GM18951 (cell line): ENCODE data around the gene KCNN1.
"Not testable (repeated sequence)": the region's sequence is repeated elsewhere in the genome, so short reads cannot be mapped to it uniquely, and the experiment has no call there.

Experiments used
- POLR2A ChIP-seq: IDR thresholded peaks from 4 replicates; pipeline ENCODE4 v1.6.1; 2011; ENCODE audit warnings: mild to moderate bottlenecking; ENCODE audit not compliant: insufficient read length, insufficient read depth; ENCODE audit errors: extremely low read depth
- in situ Hi-C: fragments of 300-500 bp; cut with MboI; formaldehyde crosslinking; loops from one replicate; pipeline ENCODE4 v1.12.0; 2022; ENCODE audit warnings: low sequenced_read_pairs, mixed read lengths, inconsistent platforms; ENCODE audit not compliant: unreplicated experiment

The KCNN1 gene

GRCh38 chr19:17966550-17967256 is at the start of gene KCNN1:
KCNN1 (plus strand) TSS chr19:17967107; CDS start chr19:17973889, 6,782 bp downstream.
- in situ Hi-C loops: no loop called here
- no peak for TF ChIP-seq POLR2A

- in situ Hi-C loops: not testable (repeated sequence)
Observed at GRCh38 chr19:17918151-17918550, 48.8 kb upstream of the KCNN1 start.

- in situ Hi-C loops: not testable (repeated sequence)
Observed at GRCh38 chr19:17919122-17919521, 47.8 kb upstream of the KCNN1 start.

- in situ Hi-C loops: no loop called here
- no peak for TF ChIP-seq POLR2A
Observed at GRCh38 chr19:17920527-17920926, 46.4 kb upstream of the KCNN1 start.

GRCh38 chr19:17922138-17922537 is 44.8 kb upstream of the KCNN1 start:
- in situ Hi-C loops: no loop called here
- TF ChIP-seq POLR2A: no peak

GRCh38 chr19:17926044-17926443 is 40.9 kb upstream of the KCNN1 start:
- in situ Hi-C loops: loop anchor here (25.0 kb wide), 1 partner anchor 136 kb away; no protein-coding TSS in a partner anchor
- TF ChIP-seq POLR2A: no peak

- no peak for TF ChIP-seq POLR2A
- in situ Hi-C loops: loop anchor here (25.0 kb wide), 1 partner anchor 133 kb away; no protein-coding TSS in a partner anchor
Observed at GRCh38 chr19:17929056-17929455, 37.9 kb upstream of the KCNN1 start.

- no peak for TF ChIP-seq POLR2A
- in situ Hi-C loops: loop anchor here (5.0 to 25.0 kb wide), 2 partner anchors 69 to 131 kb away; no protein-coding TSS in a partner anchor
Observed at GRCh38 chr19:17931532-17932191, 35.2 kb upstream of the KCNN1 start.

GRCh38 chr19:17932485-17933338 is 34.2 kb upstream of the KCNN1 start, which contains the start of gene CCDC124:
CCDC124 (plus strand) TSS chr19:17933015; CDS start chr19:17936421, 3,406 bp downstream.
- in situ Hi-C loops: loop anchor here (5.0 to 25.0 kb wide), 2 partner anchors 70 to 130 kb away; no protein-coding TSS in a partner anchor
- TF ChIP-seq POLR2A: peak; percentile 83

- TF ChIP-seq POLR2A: no peak
- in situ Hi-C loops: loop anchor here (5.0 to 25.0 kb wide), 2 partner anchors 71 to 129 kb away; no protein-coding TSS in a partner anchor
Observed at GRCh38 chr19:17933414-17934129, 33.3 kb upstream of the KCNN1 start.

GRCh38 chr19:17936379-17936778 is 30.5 kb upstream of the KCNN1 start:
- in situ Hi-C loops: loop anchor here (5.0 to 25.0 kb wide), 2 partner anchors 66 to 126 kb away; no protein-coding TSS in a partner anchor
- TF ChIP-seq POLR2A: no peak

- no peak for TF ChIP-seq POLR2A
- in situ Hi-C loops: loop anchor here (5.0 to 25.0 kb wide), 2 partner anchors 65 to 125 kb away; no protein-coding TSS in a partner anchor
Observed at GRCh38 chr19:17937371-17937900, 29.5 kb upstream of the KCNN1 start.
